GM19193 (cell line): ENCODE data around the gene DIPK1C.

Experiments
- POLR2A ChIP-seq: IDR thresholded peaks from 4 replicates; pipeline ENCODE4 v1.6.1; 2011; ENCODE audit not compliant: insufficient read depth, insufficient read length; ENCODE audit errors: extremely low read depth

The DIPK1C gene

GRCh38 chr18:74493689-74494088, 36.6 kb upstream of the DIPK1C start:
- TF ChIP-seq POLR2A = no peak

- TF ChIP-seq POLR2A = no peak
These were observed 35.2 kb upstream of the DIPK1C start for GRCh38 chr18:74492259-74492658.

GRCh38 chr18:74489676-74490075, 32.6 kb upstream of the DIPK1C start:
- TF ChIP-seq POLR2A = no peak

GRCh38 chr18:74488864-74489263, 31.8 kb upstream of the DIPK1C start:
- TF ChIP-seq POLR2A = no peak

GRCh38 chr18:74488354-74488753, 31.2 kb upstream of the DIPK1C start:
- no peak for TF ChIP-seq POLR2A

GRCh38 chr18:74486119-74486849, 29.2 kb upstream of the DIPK1C start:
- no peak for TF ChIP-seq POLR2A

DNA sequence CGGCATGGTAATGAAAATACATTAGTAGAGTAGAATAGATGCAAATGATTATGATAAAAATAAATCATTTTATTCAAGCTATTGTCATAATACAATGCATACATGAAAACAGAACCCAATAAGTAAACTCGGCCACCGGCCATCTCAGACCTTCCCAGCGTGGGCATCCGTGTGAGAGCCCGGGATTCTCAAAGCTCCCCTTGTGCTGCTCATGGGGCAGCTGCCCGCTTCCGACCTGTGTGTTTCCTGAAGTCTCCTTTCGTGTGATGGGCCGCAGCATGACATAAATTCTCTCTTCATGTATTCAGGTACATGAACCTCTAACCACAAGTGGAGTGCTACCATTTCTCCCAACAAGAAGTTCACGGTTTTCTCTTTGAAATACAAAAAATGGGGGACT, 25.6 kb upstream of the DIPK1C start:
- TF ChIP-seq POLR2A = no peak

DNA sequence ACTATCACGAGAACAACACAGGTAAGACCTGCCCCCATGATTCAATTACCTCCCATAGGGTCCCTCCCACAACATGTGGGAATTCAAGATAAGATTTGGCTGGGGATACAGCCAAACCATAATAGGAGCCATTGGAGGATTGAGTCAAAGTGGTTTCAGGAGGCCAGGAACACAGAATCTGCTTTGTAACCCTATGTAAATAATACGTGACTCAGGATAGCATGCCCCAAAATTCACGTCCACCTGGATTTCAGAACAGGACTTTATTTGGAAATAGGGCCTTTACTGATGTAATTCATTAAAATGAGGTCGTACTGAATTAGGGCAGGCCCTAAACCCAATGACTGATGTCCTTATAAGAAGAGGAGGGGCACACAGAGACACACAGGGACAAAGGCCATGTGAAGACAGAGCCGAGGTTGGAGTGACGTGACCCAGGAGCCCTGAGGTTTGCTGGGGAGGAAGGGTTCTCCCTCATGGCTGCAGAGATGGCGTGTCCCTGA, 23.1 kb upstream of the DIPK1C start:
- TF ChIP-seq POLR2A = no peak

- TF ChIP-seq POLR2A = no peak
These were observed 22.5 kb upstream of the DIPK1C start for GRCh38 chr18:74479486-74480148.

- TF ChIP-seq POLR2A = no peak
These were observed 21.8 kb upstream of the DIPK1C start for GRCh38 chr18:74478880-74479279.

GRCh38 chr18:74478316-74478715, 21.2 kb upstream of the DIPK1C start:
- no peak for TF ChIP-seq POLR2A

GRCh38 chr18:74477771-74478170, 20.7 kb upstream of the DIPK1C start:
- TF ChIP-seq POLR2A = no peak

DNA sequence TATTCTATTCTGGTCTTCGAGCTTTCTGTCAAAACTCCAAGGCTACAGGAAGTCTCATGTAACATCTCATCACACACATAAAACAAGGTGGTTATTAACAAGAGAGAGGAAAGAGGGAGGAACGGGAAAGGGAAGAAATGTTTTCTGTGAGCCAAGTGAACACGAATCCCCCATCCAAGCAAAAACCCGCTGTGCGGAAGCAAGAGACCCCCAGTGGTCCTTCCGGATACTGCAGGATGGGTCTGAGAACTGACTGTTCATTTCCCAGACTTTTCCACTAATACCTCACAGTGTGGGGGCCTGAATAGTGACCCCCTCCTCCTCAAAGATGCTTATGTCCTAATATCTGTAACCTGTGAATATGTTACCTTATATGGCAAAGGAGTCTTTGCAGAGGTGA, 19.0 kb upstream of the DIPK1C start:
- TF ChIP-seq POLR2A = no peak

- TF ChIP-seq POLR2A = no peak
These were observed 17.0 kb upstream of the DIPK1C start for GRCh38 chr18:74473976-74474640.

DNA sequence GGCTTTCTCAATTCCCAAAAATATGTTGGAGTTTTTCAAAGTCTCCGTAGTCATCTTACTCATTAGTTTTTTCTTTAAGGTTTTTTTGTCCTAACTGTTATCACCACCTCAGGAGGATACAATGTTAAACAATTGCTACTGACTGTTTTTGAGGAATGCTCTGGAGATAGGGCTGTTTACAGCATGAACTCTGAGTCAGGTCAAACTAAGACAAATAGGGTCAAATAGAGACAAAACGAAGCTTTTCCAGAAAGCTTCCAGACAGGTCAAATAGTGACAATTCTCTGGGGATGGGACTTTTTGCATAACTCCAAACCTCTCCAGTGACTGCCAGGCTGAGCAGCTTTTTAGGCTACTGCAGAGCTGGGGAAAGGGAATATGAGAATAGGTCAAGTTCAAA, 15.2 kb upstream of the DIPK1C start:
- no peak for TF ChIP-seq POLR2A
